Activated T-helper 17 cell treated with anti-CD3 and anti-CD28 coated beads, Interleukin-2, amount 50 U/mL, for 72 hours (primary cell): ENCODE measurements around the gene TMEM51. TPM values are rescaled to one million over a fixed set of nuclear protein-coding genes. Genes with fewer than 3 reads are reported as not detected.
A peak's percentile ranks its signal among the peaks of the same experiment; 100 is the strongest.

Experiments used
- ATAC-seq: fragments of 150-1000 bp; cut with Tn5 transposase; replicated peaks from 2 replicates; pipeline ENCODE4 v1.10.0; 2021; ENCODE audit warnings: mild to moderate bottlenecking, moderate library complexity
- H3K27ac Mint-ChIP-seq: one replicate; pipeline ENCODE4 v1.8.0; 2022; ENCODE audit warnings: mixed read lengths
- H3K27me3 Mint-ChIP-seq: one replicate; pipeline ENCODE4 v1.8.0; 2022; ENCODE audit warnings: mixed read lengths
- H3K36me3 Mint-ChIP-seq: one replicate; pipeline ENCODE4 v1.8.0; 2022; ENCODE audit warnings: low read depth, mild to moderate bottlenecking, mixed read lengths
- H3K4me1 Mint-ChIP-seq: one replicate; pipeline ENCODE4 v1.8.0; 2022; ENCODE audit warnings: mixed read lengths
- H3K4me3 Mint-ChIP-seq: one replicate; pipeline ENCODE4 v1.8.0; 2022; ENCODE audit warnings: mild to moderate bottlenecking, mixed read lengths
- H3K9me3 Mint-ChIP-seq: one replicate; pipeline ENCODE4 v1.8.0; 2022; ENCODE audit warnings: mixed read lengths
- total RNA-seq, 2 donors: library from RNA; stranded (reverse); gene quantifications; one replicate each; pipeline ENCODE4 v1.2.3, GENCODE V29; 2022

Gene TMEM51
- total RNA-seq, 2 donors from 2014 or later = not detected

DNA sequence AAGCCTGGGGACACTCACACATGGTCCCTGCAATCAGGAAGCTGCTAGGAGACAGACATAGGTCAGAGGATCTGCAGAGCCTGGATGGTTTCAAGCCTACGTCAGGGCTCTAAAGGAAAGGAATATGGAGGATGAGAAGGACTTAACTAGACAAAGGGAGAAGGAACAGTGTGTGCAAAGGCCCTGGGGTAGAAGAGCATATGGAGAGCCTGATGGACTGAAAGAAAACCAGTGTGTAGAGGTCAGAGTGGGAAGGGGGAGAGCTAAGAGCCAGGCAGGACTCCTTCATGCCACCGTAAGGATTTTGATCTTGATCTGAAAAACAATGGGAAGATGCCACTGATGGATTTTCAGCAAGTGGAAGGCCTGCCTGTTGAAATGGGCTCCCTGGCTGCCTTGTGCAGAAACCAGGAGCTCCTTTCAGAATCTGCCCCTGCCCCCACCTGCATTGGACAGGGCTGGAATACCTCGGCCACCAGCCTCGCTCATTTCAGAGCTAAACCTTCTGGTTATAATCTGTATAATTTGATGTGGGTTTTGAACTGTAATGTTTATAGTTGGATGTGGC, 102.1 kb downstream of the TMEM51 start:
- Mint-ChIP-seq H3K4me1 (peaks cover 19% of the 10 kb centered on the region), H3K36me3 (no peaks in the 10 kb centered on the region), H3K4me3 (no peak overlapping the region), H3K27ac (no peak overlapping the region), H3K9me3 (no peaks in the 10 kb centered on the region), H3K27me3 (peaks cover 6% of the 10 kb centered on the region)
- ATAC-seq = no peak

DNA sequence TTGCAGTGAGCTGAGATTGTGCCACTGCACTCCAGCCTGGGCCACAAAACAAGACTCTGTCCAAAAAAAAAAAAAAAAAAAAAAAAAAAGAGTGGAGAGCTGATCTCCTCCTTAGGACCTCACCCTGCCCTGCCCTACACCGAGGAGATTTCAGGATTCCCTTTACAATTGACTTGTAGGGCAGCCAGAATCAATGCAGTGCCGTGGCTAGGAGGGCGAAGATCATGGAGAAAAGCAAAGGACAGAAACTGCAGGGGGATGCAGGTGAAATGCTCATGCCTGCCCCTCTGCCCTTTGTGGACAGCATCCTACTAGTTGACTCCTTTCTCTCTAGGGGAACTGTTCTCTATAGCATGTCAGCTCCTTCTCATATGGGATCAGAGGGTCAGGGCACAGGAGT, 103.0 kb downstream of the TMEM51 start:
- Mint-ChIP-seq H3K27ac (no peak overlapping the region), H3K27me3 (peaks cover 6% of the 10 kb centered on the region), H3K4me3 (no peak overlapping the region), H3K9me3 (no peaks in the 10 kb centered on the region), H3K36me3 (no peaks in the 10 kb centered on the region), H3K4me1 (peaks cover 28% of the 10 kb centered on the region)
- no peak for ATAC-seq

DNA sequence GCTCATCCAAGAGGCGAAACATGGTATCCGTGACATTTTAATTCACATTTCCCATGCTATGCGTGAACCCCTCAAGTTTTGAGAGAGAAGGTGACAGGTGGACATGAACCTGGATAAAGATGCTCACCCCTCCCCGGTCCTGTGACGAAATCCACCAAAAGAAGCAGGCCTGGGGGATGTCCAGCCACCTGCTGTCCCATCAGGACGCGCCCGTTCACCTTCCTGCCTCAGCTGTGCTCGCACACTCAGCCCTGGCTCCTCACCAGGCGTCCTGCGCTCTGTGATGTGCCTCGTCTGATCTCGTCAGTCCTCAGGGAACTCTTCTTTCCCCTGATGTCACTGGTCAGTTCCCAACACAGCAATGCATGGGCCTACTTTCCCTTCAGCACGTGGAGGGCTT, 103.8 kb downstream of the TMEM51 start:
- ATAC-seq = no peak
- Mint-ChIP-seq H3K27me3 (peaks cover 10% of the 10 kb centered on the region), H3K9me3 (no peaks in the 10 kb centered on the region), H3K4me1 (peaks cover 31% of the 10 kb centered on the region), H3K27ac (no peak overlapping the region), H3K36me3 (no peaks in the 10 kb centered on the region), H3K4me3 (no peak overlapping the region)

- H3K36me3 Mint-ChIP-seq = no peaks in the 10 kb centered on the region
- no peak for ATAC-seq
- no peak overlapping the region for H3K4me3 Mint-ChIP-seq
- H3K27ac Mint-ChIP-seq = no peak overlapping the region
- H3K9me3 Mint-ChIP-seq = no peaks in the 10 kb centered on the region
- peaks cover 14% of the 10 kb centered on the region for H3K4me1 Mint-ChIP-seq
- H3K27me3 Mint-ChIP-seq = peaks cover 16% of the 10 kb centered on the region
Observed at GRCh38 chr1:15258833-15259621, 105.5 kb downstream of the TMEM51 start.

- peaks cover 12% of the 10 kb centered on the region for H3K4me1 Mint-ChIP-seq
- no peaks in the 10 kb centered on the region for H3K9me3 Mint-ChIP-seq
- no peak for ATAC-seq
- H3K4me3 Mint-ChIP-seq = no peak overlapping the region
- peaks cover 16% of the 10 kb centered on the region for H3K27me3 Mint-ChIP-seq
- H3K27ac Mint-ChIP-seq = no peak overlapping the region
- no peaks in the 10 kb centered on the region for H3K36me3 Mint-ChIP-seq
Observed at GRCh38 chr1:15259622-15260007, 106.1 kb downstream of the TMEM51 start.

DNA sequence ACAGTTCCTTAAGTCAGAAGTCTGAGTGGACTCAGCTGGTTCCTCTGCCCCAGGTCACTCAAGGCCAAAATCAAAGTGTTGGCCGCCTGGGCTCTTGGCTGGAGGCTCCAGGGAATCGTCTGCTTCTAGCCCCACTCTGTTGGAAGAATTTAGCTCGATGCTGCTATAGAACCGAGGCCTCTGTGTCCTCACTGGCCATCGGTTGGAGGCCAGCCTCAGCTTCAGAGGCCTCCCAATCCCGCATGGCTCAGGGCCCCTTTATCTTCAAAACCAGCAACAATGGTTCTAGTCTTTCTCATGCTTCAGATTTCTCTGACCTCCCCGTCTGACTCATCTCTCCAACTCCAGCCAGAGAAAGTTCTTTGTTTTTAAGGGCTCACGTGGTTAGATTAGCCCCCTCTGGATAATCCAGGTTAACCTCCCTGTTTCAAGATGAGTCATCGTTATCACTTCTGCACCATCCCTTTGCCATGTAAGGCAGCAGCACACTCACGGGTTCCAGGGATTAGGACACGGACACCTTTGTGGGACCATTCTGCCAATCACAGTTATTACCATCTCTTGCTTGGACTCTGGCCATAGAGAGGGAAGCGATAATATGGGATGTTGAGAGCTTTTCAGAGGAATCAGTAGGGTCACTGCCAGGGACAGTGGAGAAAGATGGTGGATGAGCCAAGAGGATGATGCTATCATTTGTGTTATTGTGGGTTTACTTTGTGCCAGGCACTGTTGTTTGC, 107.0 kb downstream of the TMEM51 start:
- H3K4me1 Mint-ChIP-seq = peaks cover 12% of the 10 kb centered on the region
- peak; percentile 26 for ATAC-seq
- H3K27ac Mint-ChIP-seq = peak overlapping the region; percentile 1
- H3K4me3 Mint-ChIP-seq = peak overlapping the region; percentile 62
- H3K9me3 Mint-ChIP-seq = no peaks in the 10 kb centered on the region
- peaks cover 18% of the 10 kb centered on the region for H3K27me3 Mint-ChIP-seq
- no peaks in the 10 kb centered on the region for H3K36me3 Mint-ChIP-seq

DNA sequence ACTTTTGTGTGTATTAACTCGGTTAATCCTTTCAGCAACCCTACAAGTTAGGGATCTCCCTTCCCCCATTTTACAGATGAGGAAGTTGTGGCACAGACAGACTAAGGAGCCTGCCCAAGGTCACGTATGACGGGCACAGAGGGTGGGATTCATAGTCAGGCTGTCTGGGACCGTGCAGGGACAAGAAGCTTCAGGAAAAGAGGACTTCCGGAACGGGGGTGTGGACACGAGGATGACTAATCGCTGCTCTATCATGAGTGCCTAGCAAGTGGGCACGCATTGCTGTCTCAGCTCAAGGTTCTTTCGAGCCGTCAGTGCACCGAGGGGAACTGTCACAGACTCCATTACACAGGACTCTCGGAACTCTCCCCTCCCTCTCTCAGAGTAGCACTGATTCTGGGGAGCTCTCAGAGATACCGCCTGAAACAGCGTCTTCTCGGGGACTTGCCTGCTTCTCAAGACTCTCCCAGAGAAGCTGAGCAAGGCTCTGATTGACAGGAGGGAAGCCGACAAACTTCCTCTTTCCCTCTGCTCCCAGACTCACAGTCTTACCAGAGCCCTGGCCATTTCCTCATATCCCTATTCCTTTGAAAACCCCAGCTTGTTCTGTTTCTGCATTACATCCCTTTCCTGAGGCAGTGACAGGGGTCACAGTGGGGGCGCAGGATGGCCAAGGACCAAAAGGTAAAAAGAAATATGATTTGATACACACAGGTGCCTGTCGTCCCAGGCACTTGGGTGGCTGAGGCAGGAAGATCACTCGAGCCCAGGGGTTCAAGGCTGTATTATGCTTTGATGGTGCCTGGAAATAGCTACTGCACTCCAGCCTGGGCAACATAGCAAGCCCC, 107.8 kb downstream of the TMEM51 start:
- peak; percentile 92 for ATAC-seq
- H3K27ac Mint-ChIP-seq = peak overlapping the region; percentile 1
- no peaks in the 10 kb centered on the region for H3K9me3 Mint-ChIP-seq
- no peaks in the 10 kb centered on the region for H3K36me3 Mint-ChIP-seq
- peaks cover 12% of the 10 kb centered on the region for H3K4me1 Mint-ChIP-seq
- peaks cover 21% of the 10 kb centered on the region for H3K27me3 Mint-ChIP-seq
- peak overlapping the region; percentile 62 for H3K4me3 Mint-ChIP-seq

DNA sequence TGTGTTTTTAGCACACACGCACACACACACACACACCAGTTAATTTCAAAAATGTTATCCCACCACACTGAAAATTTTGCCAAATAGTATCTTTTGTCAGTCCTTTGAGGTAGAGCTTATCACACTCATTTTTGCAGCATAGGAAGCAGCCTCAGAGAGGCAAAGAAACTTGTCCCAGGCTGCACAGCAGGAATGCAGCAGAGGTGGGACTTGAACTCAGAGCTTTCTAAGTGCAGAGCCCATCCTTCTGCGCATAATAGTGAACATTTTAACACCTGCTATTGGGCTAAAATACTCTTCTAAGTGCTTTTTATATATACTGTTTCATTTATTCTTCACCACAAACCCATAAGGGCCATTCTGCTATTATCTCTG, 108.4 kb downstream of the TMEM51 start:
- H3K27me3 Mint-ChIP-seq = peaks cover 25% of the 10 kb centered on the region
- ATAC-seq = no peak
- H3K9me3 Mint-ChIP-seq = no peaks in the 10 kb centered on the region
- H3K27ac Mint-ChIP-seq = peak overlapping the region; percentile 1
- H3K4me3 Mint-ChIP-seq = peak overlapping the region; percentile 62
- H3K4me1 Mint-ChIP-seq = peaks cover 12% of the 10 kb centered on the region
- no peaks in the 10 kb centered on the region for H3K36me3 Mint-ChIP-seq

DNA sequence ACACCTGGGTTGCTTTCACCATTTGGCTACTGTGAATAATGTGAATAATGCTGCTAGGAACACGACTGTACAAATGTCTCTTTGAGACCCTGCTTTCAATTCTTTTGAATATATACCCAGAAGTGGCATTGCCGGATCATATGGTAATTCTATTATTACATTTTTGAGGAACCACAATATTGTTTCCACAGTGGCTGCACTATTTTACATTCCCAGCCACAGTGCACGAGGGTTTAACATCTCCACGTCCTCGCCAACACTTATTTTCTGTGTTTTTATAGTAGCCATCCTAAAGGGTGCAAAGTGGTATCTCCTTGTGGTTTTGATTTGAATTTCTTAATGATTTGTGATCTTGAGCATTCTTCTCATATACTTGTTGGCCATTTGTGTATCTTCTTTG, 109.2 kb downstream of the TMEM51 start:
- H3K36me3 Mint-ChIP-seq = no peaks in the 10 kb centered on the region
- peaks cover 12% of the 10 kb centered on the region for H3K4me1 Mint-ChIP-seq
- H3K9me3 Mint-ChIP-seq = no peaks in the 10 kb centered on the region
- no peak overlapping the region for H3K4me3 Mint-ChIP-seq
- no peak overlapping the region for H3K27ac Mint-ChIP-seq
- no peak for ATAC-seq
- H3K27me3 Mint-ChIP-seq = peaks cover 28% of the 10 kb centered on the region

DNA sequence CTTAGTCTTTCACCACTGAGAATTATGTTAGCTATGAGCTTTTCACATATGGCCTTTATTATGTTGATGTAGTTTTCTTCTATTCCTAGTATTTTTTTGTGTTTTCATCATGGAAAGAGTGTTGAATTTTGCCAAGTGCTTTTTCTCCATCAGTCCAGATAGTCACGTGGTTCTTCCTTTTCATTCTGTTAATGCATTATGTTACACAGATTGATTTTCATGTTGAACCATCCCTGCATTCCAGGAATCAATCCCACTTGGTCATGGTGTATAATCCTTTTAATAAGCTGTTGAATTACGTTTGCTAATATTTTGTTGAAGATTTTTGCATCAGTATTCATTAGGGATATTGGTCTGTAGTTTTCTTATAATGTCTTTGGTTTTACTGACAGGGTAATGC, 111.2 kb downstream of the TMEM51 start:
- H3K4me3 Mint-ChIP-seq = no peak overlapping the region
- H3K27me3 Mint-ChIP-seq = peaks cover 31% of the 10 kb centered on the region
- ATAC-seq = no peak
- H3K36me3 Mint-ChIP-seq = no peaks in the 10 kb centered on the region
- peaks cover 12% of the 10 kb centered on the region for H3K4me1 Mint-ChIP-seq
- no peaks in the 10 kb centered on the region for H3K9me3 Mint-ChIP-seq
- H3K27ac Mint-ChIP-seq = no peak overlapping the region

Other genes starting within 250 kb of the TMEM51 start
- not detected for gene FHAD1, start 93.5 kb downstream of the TMEM51 start, total RNA-seq